ENCODE results near the gene KNDC1.

DNA sequence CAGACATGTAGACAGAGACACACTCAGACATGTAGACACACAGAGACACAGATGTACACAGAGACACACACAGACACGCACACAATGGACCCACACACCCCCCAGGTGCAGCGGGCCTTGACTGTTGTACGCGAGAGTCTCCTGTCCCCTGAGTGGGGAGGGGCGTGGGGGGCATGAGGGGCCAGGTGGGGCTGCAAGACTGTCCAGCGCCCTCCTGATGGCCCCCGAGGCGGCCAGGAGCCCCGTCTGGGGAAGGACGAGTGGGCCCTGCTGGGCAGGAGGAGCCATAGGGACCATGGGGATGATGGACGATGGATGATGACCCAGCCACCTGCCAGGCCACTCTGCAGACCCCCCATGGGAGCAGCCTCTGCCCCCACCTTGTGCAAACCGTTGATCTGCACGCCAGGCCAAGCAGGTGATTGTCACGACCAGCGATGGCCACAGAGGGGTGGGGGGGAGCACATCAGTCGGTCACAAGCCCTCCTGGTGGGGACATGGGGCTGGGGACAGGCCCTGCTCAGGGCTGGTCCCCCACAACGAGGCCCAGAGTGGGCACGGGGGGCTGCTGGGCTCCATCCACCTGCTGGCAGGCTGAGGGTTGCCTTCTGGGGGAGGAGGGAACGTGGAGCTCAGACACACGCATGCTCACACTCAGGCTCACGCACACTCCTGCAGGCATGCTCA, 89.2 kb downstream of the KNDC1 start:
- TF ChIP-seq, protein P1, sequence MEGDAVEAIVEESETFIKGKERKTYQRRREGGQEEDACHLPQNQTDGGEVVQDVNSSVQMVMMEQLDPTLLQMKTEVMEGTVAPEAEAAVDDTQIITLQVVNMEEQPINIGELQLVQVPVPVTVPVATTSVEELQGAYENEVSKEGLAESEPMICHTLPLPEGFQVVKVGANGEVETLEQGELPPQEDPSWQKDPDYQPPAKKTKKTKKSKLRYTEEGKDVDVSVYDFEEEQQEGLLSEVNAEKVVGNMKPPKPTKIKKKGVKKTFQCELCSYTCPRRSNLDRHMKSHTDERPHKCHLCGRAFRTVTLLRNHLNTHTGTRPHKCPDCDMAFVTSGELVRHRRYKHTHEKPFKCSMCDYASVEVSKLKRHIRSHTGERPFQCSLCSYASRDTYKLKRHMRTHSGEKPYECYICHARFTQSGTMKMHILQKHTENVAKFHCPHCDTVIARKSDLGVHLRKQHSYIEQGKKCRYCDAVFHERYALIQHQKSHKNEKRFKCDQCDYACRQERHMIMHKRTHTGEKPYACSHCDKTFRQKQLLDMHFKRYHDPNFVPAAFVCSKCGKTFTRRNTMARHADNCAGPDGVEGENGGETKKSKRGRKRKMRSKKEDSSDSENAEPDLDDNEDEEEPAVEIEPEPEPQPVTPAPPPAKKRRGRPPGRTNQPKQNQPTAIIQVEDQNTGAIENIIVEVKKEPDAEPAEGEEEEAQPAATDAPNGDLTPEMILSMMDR (IDR thresholded peaks at IDR 0.05; ENCODE audit: low read depth, low read length) = no peak
- no peak for TF ChIP-seq POLR2A (IDR thresholded peaks at IDR 0.05; ENCODE audit: extremely low read depth, insufficient read length)
- no peak for TF ChIP-seq MYC (IDR thresholded peaks at IDR 0.05; ENCODE audit: low read depth, low read length)

All from NB4 (cell line).